Measurements from ENCODE around the gene PKDCC. TPM values are rescaled to one million over a fixed set of nuclear protein-coding genes. Genes with fewer than 3 reads are reported as not detected.

PKDCC gene
- total and polyA plus RNA-seq, 2 donors from 2014 or later = 28.1 to 52.2 TPM

- no peak overlapping the region for H3K27ac ChIP-seq (ENCODE audit: low read depth in 2 of 2, low read length in 2 of 2)
- FAIRE-seq (no peak), DNase-seq (peak in 1 of 5 donors; percentile 86)
- H3K36me3 ChIP-seq (ENCODE audit: control insufficient read depth in 2 of 3, insufficient read depth in 3 of 3, low read length in 3 of 3) = no peaks in the 10 kb centered on the region
- no peaks in the 10 kb centered on the region for H3K9me3 ChIP-seq (ENCODE audit: control insufficient read depth in 2 of 3, insufficient read depth in 1 of 3, low read length in 3 of 3)
- TF ChIP-seq CTCF (IDR thresholded peaks at IDR 0.05; ENCODE audit: borderline replicate concordance, extremely low read depth, insufficient read depth) = no peak
- H3K27me3 ChIP-seq (ENCODE audit: control insufficient read depth, insufficient read depth, low read length) = no peaks in the 10 kb centered on the region
- no peak overlapping the region for H3K4me3 ChIP-seq (ENCODE audit: low read length in 3 of 3)
- H3K4me1 ChIP-seq (ENCODE audit: control insufficient read depth in 2 of 3, insufficient read depth in 2 of 3, low read depth in 1 of 3, low read length in 3 of 3) = peaks cover 0 to 7% (median 2%) of the 10 kb centered on the region in 3 donors
- intact Hi-C loops (cut with DNase I) = no loop called here
- H3K9ac ChIP-seq (ENCODE audit: low read length in 3 of 3) = no peak overlapping the region
Measured at GRCh38 chr2:42010743-42011298, 37.0 kb upstream of the PKDCC start.

GRCh38 chr2:42012137-42012536 lies 35.7 kb upstream of the PKDCC start:
- Histone ChIP-seq H3K36me3 (ENCODE audit: control insufficient read depth in 2 of 3, insufficient read depth in 3 of 3, low read length in 3 of 3) (no peaks in the 10 kb centered on the region), H3K9ac (ENCODE audit: low read length in 3 of 3) (no peak overlapping the region), H3K4me1 (ENCODE audit: control insufficient read depth in 2 of 3, insufficient read depth in 2 of 3, low read depth in 1 of 3, low read length in 3 of 3) (peaks cover 0 to 7% (median 2%) of the 10 kb centered on the region in 3 donors), H3K27ac (ENCODE audit: low read depth in 2 of 2, low read length in 2 of 2) (no peak overlapping the region), H3K4me3 (ENCODE audit: low read length in 3 of 3) (no peak overlapping the region), H3K9me3 (ENCODE audit: control insufficient read depth in 2 of 3, insufficient read depth in 1 of 3, low read length in 3 of 3) (no peaks in the 10 kb centered on the region), H3K27me3 (ENCODE audit: control insufficient read depth, insufficient read depth, low read length) (no peaks in the 10 kb centered on the region)
- no peak for FAIRE-seq
- DNase-seq = no peak
- no peak for TF ChIP-seq CTCF (IDR thresholded peaks at IDR 0.05; ENCODE audit: borderline replicate concordance, extremely low read depth, insufficient read depth)
- intact Hi-C loops (cut with DNase I) = no loop called here

- Histone ChIP-seq H3K4me1 (ENCODE audit: control insufficient read depth in 2 of 3, insufficient read depth in 2 of 3, low read depth in 1 of 3, low read length in 3 of 3) (peaks cover 0 to 7% (median 2%) of the 10 kb centered on the region in 3 donors), H3K27ac (ENCODE audit: low read depth in 2 of 2, low read length in 2 of 2) (no peak overlapping the region), H3K27me3 (ENCODE audit: control insufficient read depth, insufficient read depth, low read length) (no peaks in the 10 kb centered on the region), H3K36me3 (ENCODE audit: control insufficient read depth in 2 of 3, insufficient read depth in 3 of 3, low read length in 3 of 3) (no peaks in the 10 kb centered on the region), H3K4me3 (ENCODE audit: low read length in 3 of 3) (no peak overlapping the region), H3K9ac (ENCODE audit: low read length in 3 of 3) (no peak overlapping the region), H3K9me3 (ENCODE audit: control insufficient read depth in 2 of 3, insufficient read depth in 1 of 3, low read length in 3 of 3) (no peaks in the 10 kb centered on the region)
- no peak for TF ChIP-seq CTCF (IDR thresholded peaks at IDR 0.05; ENCODE audit: borderline replicate concordance, extremely low read depth, insufficient read depth)
- intact Hi-C loops (cut with DNase I) = no loop called here
- no peak for DNase-seq
- no peak for FAIRE-seq
Measured at GRCh38 chr2:42012651-42013050, 35.2 kb upstream of the PKDCC start.

GRCh38 chr2:42013409-42013808 lies 34.4 kb upstream of the PKDCC start:
- intact Hi-C loops (cut with DNase I) = no loop called here
- Histone ChIP-seq H3K9me3 (ENCODE audit: control insufficient read depth in 2 of 3, insufficient read depth in 1 of 3, low read length in 3 of 3) (no peaks in the 10 kb centered on the region), H3K4me3 (ENCODE audit: low read length in 3 of 3) (no peak overlapping the region), H3K27ac (ENCODE audit: low read depth in 2 of 2, low read length in 2 of 2) (no peak overlapping the region), H3K27me3 (ENCODE audit: control insufficient read depth, insufficient read depth, low read length) (no peaks in the 10 kb centered on the region), H3K9ac (ENCODE audit: low read length in 3 of 3) (no peak overlapping the region), H3K36me3 (ENCODE audit: control insufficient read depth in 2 of 3, insufficient read depth in 3 of 3, low read length in 3 of 3) (no peaks in the 10 kb centered on the region), H3K4me1 (ENCODE audit: control insufficient read depth in 2 of 3, insufficient read depth in 2 of 3, low read depth in 1 of 3, low read length in 3 of 3) (peaks cover 0 to 7% (median 0%) of the 10 kb centered on the region in 3 donors)
- no peak for FAIRE-seq
- no peak for DNase-seq
- no peak for TF ChIP-seq CTCF (IDR thresholded peaks at IDR 0.05; ENCODE audit: borderline replicate concordance, extremely low read depth, insufficient read depth)

All from kidney (tissue), 14 donors.